Stimulated activated effector memory CD8-positive, alpha-beta T cell treated with anti-CD3 and anti-CD28 coated beads, Interleukin-12 subunit alpha, Interleukin-12 subunit beta, amount 100 ng/mL, for 72 hours (primary cell): Measurements from ENCODE around the gene GGT6.

ENCODE experiments used
- ATAC-seq: fragments of 150-1000 bp; cut with Tn5 transposase; 2 replicates; pipeline ENCODE4 v1.10.0; 2021
- DNase-seq, 2 donors: peaks; one replicate each; pipeline ENCODE4 v3.0.0; 2021 to 2022; ENCODE audit warnings: low spot score in 2 of 2
- H3K27ac Mint-ChIP-seq: one replicate; pipeline ENCODE4 v1.8.0; 2022; ENCODE audit warnings: mild to moderate bottlenecking, mixed read lengths
- H3K36me3 Mint-ChIP-seq: one replicate; pipeline ENCODE4 v1.8.0; 2022; ENCODE audit warnings: mild to moderate bottlenecking, mixed read lengths
- H3K4me1 Mint-ChIP-seq: one replicate; pipeline ENCODE4 v1.8.0; 2022; ENCODE audit warnings: mixed read lengths
- H3K4me3 Mint-ChIP-seq: one replicate; pipeline ENCODE4 v1.8.0; 2022; ENCODE audit warnings: mild to moderate bottlenecking, mixed read lengths
- H3K9me3 Mint-ChIP-seq: one replicate; pipeline ENCODE4 v1.8.0; 2022; ENCODE audit warnings: mixed read lengths

Gene GGT6

GRCh38 chr17:4573115-4573514 is 12.7 kb upstream of the GGT6 start:
- no peak for DNase-seq
- no peak overlapping the region for H3K4me3 Mint-ChIP-seq
- H3K27ac Mint-ChIP-seq: peak overlapping the region; percentile 30

GRCh38 chr17:4572131-4572530 is 11.8 kb upstream of the GGT6 start:
- peaks cover 15% of the 10 kb centered on the region for H3K4me1 Mint-ChIP-seq
- H3K27ac Mint-ChIP-seq: no peak overlapping the region
- ATAC-seq (no peak), DNase-seq (no peak)
- H3K4me3 Mint-ChIP-seq: no peak overlapping the region
- H3K9me3 Mint-ChIP-seq: no peaks in the 10 kb centered on the region
- H3K36me3 Mint-ChIP-seq: no peaks in the 10 kb centered on the region

More at GRCh38 chr17:4573115-4573514, 12.7 kb upstream of the GGT6 start:
- no peak for ATAC-seq
- H3K4me1 Mint-ChIP-seq: peaks cover 15% of the 10 kb centered on the region
- no peaks in the 10 kb centered on the region for H3K9me3 Mint-ChIP-seq
- H3K36me3 Mint-ChIP-seq: no peaks in the 10 kb centered on the region

GRCh38 chr17:4569591-4569990 is 9.2 kb upstream of the GGT6 start:
- H3K4me3 Mint-ChIP-seq: no peak overlapping the region
- DNase-seq (no peak), ATAC-seq (no peak)
- no peaks in the 10 kb centered on the region for H3K36me3 Mint-ChIP-seq
- no peaks in the 10 kb centered on the region for H3K9me3 Mint-ChIP-seq
- no peak overlapping the region for H3K27ac Mint-ChIP-seq
- H3K4me1 Mint-ChIP-seq: peaks cover 28% of the 10 kb centered on the region

GRCh38 chr17:4566785-4567184 is 6.4 kb upstream of the GGT6 start:
- peak in 1 of 2 donors; percentile 75 for DNase-seq
- ATAC-seq: peak; percentile 39
- no peaks in the 10 kb centered on the region for H3K9me3 Mint-ChIP-seq
- peaks cover 33% of the 10 kb centered on the region for H3K4me1 Mint-ChIP-seq
- H3K4me3 Mint-ChIP-seq: no peak overlapping the region
- no peaks in the 10 kb centered on the region for H3K36me3 Mint-ChIP-seq
- H3K27ac Mint-ChIP-seq: no peak overlapping the region

GRCh38 chr17:4565209-4566141 is 5.1 kb upstream of the GGT6 start:
- H3K27ac Mint-ChIP-seq: no peak overlapping the region
- peak in 1 of 2 donors; percentile 69 for DNase-seq
- H3K4me3 Mint-ChIP-seq: no peak overlapping the region
- no peaks in the 10 kb centered on the region for H3K36me3 Mint-ChIP-seq
- H3K9me3 Mint-ChIP-seq: no peaks in the 10 kb centered on the region
- peaks cover 35% of the 10 kb centered on the region for H3K4me1 Mint-ChIP-seq
- ATAC-seq: peak; percentile 63

GRCh38 chr17:4562015-4562969 is 1.9 kb upstream of the GGT6 start:
- H3K4me1 Mint-ChIP-seq: peaks cover 40% of the 10 kb centered on the region
- ATAC-seq (no peak), DNase-seq (no peak)
- H3K4me3 Mint-ChIP-seq: peak overlapping the region; percentile 14
- peak overlapping the region; percentile 85 for H3K27ac Mint-ChIP-seq
- no peaks in the 10 kb centered on the region for H3K9me3 Mint-ChIP-seq
- H3K36me3 Mint-ChIP-seq: no peaks in the 10 kb centered on the region

GRCh38 chr17:4560837-4561256 is 470 bp upstream of the GGT6 start:
- no peaks in the 10 kb centered on the region for H3K9me3 Mint-ChIP-seq
- DNase-seq: no peak
- no peak for ATAC-seq
- H3K4me1 Mint-ChIP-seq: peaks cover 38% of the 10 kb centered on the region
- no peak overlapping the region for H3K27ac Mint-ChIP-seq
- H3K4me3 Mint-ChIP-seq: no peak overlapping the region
- H3K36me3 Mint-ChIP-seq: no peaks in the 10 kb centered on the region

- DNase-seq (no peak), ATAC-seq (no peak)
- Mint-ChIP-seq H3K4me3 (no peak overlapping the region), H3K27ac (no peak overlapping the region), H3K36me3 (peaks cover 6% of the 10 kb centered on the region), H3K4me1 (peaks cover 41% of the 10 kb centered on the region), H3K9me3 (no peaks in the 10 kb centered on the region)
These were observed 411 bp downstream of the GGT6 start for GRCh38 chr17:4559966-4560365.

GRCh38 chr17:4559139-4559791 is 1.1 kb downstream of the GGT6 start:
- Mint-ChIP-seq H3K36me3 (peaks cover 13% of the 10 kb centered on the region), H3K4me3 (no peak overlapping the region), H3K9me3 (no peaks in the 10 kb centered on the region), H3K4me1 (peaks cover 46% of the 10 kb centered on the region), H3K27ac (no peak overlapping the region)
- ATAC-seq (no peak), DNase-seq (no peak)

- Mint-ChIP-seq H3K36me3 (peaks cover 21% of the 10 kb centered on the region), H3K4me3 (no peak overlapping the region), H3K9me3 (no peaks in the 10 kb centered on the region), H3K27ac (no peak overlapping the region), H3K4me1 (peaks cover 51% of the 10 kb centered on the region)
- DNase-seq (no peak), ATAC-seq (no peak)
These were observed 1.9 kb downstream of the GGT6 start for GRCh38 chr17:4558347-4558971.

- Mint-ChIP-seq H3K27ac (no peak overlapping the region), H3K36me3 (peaks cover 28% of the 10 kb centered on the region), H3K4me3 (no peak overlapping the region), H3K9me3 (no peaks in the 10 kb centered on the region), H3K4me1 (peaks cover 44% of the 10 kb centered on the region)
- ATAC-seq (no peak), DNase-seq (no peak)
These were observed 2.6 kb downstream of the GGT6 start for GRCh38 chr17:4557626-4558346.

GRCh38 chr17:4556996-4557395 is 3.4 kb downstream of the GGT6 start:
- H3K4me3 Mint-ChIP-seq: peak overlapping the region; percentile 89
- no peak for ATAC-seq
- H3K27ac Mint-ChIP-seq: peak overlapping the region; percentile 95
- DNase-seq: no peak
- peaks cover 36% of the 10 kb centered on the region for H3K4me1 Mint-ChIP-seq
- H3K9me3 Mint-ChIP-seq: no peaks in the 10 kb centered on the region
- H3K36me3 Mint-ChIP-seq: peaks cover 36% of the 10 kb centered on the region

GRCh38 chr17:4555873-4556759 is 4.3 kb downstream of the GGT6 start:
- Mint-ChIP-seq H3K36me3 (peaks cover 44% of the 10 kb centered on the region), H3K4me3 (peak overlapping the region; percentile 89), H3K4me1 (peaks cover 32% of the 10 kb centered on the region), H3K27ac (peak overlapping the region; percentile 95), H3K9me3 (no peaks in the 10 kb centered on the region)
- ATAC-seq: no peak
- no peak for DNase-seq
